Thyroid gland (tissue), 4 donors: Measurements from ENCODE around the gene SDR42E1. TPM values are rescaled to one million over a fixed set of nuclear protein-coding genes. Genes with fewer than 3 reads are reported as not detected.
"Not testable (repeated sequence)": the region's sequence is repeated elsewhere in the genome, so short reads cannot be mapped to it uniquely, and the experiment has no call there.

Experiments
- DNase-seq, 2 donors: peaks; one replicate each; pipeline ENCODE4 v3.0.0-alpha.2; 2019
- H3K27ac ChIP-seq, 3 donors: fragments of 200-600 bp; sonication (generic); 1 replicate in 2 of 3; 2 replicates in 1 of 3; pipeline ENCODE4 v1.5.1; 2016 to 2019; ENCODE audit warnings: mild to moderate bottlenecking in 1 of 3, moderate library complexity in 1 of 3
- H3K27me3 ChIP-seq: fragments of 200-600 bp; sonication (generic); one replicate; pipeline ENCODE4 v1.5.1; 2019
- H3K36me3 ChIP-seq, 2 donors: fragments of 200-600 bp; sonication (generic); one replicate each; pipeline ENCODE4 v1.5.1; 2016 to 2019
- H3K4me1 ChIP-seq, 2 donors: fragments of 200-600 bp; sonication (generic); one replicate each; pipeline ENCODE4 v1.5.1; 2017 to 2019
- H3K4me3 ChIP-seq, 3 donors: fragments of 200-600 bp; sonication (generic); replicated peaks in 1 of 3; 1 replicate in 2 of 3; 2 replicates in 1 of 3; pipeline ENCODE4 v1.5.1; 2016; ENCODE audit warnings: mild to moderate bottlenecking in 1 of 3
- H3K9me3 ChIP-seq: fragments of 200-600 bp; sonication (generic); one replicate; pipeline ENCODE4 v1.5.1; 2017
- POLR2A ChIP-seq, 2 donors: fragments of 450-650 bp; IDR thresholded peaks; one replicate each; pipeline ENCODE4 v1.6.1; 2017; ENCODE audit warnings: antibody characterized with exemption in 2 of 2, mild to moderate bottlenecking in 2 of 2, moderate library complexity in 1 of 2
- WGBS, 2 donors: methylation state at CpG; one replicate each; pipeline ENCODE4 v1.1.5; 2017; 5-methylcytosine and 5-hydroxymethylcytosine counted together
- intact Hi-C: fragments of 100-400 bp; cut with DNase I; formaldehyde crosslinking; loops from one replicate; pipeline ENCODE4 v1.15.1; 2023
- total RNA-seq, 4 donors: library from RNA; depleted of rRNA; stranded (reverse); fragments of >200 nt; gene quantifications; one replicate each; pipeline ENCODE4 v1.2.3, GENCODE V29; 2016
- TF ChIP-seq, protein P1 (sequence below), 6 experiments: fragments of 200-600 bp in 3 of 6; fragments of 450-650 bp in 3 of 6; sonication (generic) in 3 of 6; IDR thresholded peaks; one replicate each; pipeline ENCODE4 v1.5.1; 2016 to 2019; ENCODE audit warnings: antibody characterized with exemption in 6 of 6, mild to moderate bottlenecking in 2 of 6, inconsistent platforms in 1 of 6, moderate library complexity in 1 of 6

Gene SDR42E1
- total RNA-seq, 4 donors from 2014 or later, result 4.3 to 8.8 (median 8.0) TPM

DNA sequence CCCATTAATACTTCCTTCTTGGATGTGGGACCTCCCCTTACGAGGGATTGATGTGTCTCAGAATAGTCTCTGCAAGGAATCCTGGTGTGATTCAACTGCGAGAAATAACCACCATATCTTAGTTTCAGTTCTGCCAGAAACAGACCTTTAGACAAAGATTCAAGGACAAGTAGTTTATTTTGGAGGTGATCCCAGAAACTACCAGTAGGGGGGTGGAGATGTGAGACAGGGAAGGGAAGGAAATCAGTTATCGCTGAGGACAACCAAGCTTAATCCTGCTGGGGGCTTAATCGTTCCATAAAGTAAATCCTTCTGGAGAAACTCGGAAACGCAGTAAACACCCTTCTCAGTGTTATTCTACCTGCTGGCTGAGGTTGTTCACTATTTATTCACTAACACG is 5.0 kb upstream of the SDR42E1 start:
- H3K36me3 ChIP-seq, result no peaks in the 10 kb centered on the region
- 38 to 42% methylated on average over 7 of the region's 7 CpGs for WGBS, 2 donors
- H3K4me3 ChIP-seq, result no peak overlapping the region
- DNase-seq, result no peak
- intact Hi-C loops, result no loop called here
- H3K4me1 ChIP-seq, result no peaks in the 10 kb centered on the region
- no peaks in the 10 kb centered on the region for H3K27me3 ChIP-seq
- H3K27ac ChIP-seq, result no peak overlapping the region
- no peaks in the 10 kb centered on the region for H3K9me3 ChIP-seq
- no peak for TF ChIP-seq POLR2A (IDR thresholded peaks at IDR 0.05)
- TF ChIP-seq, protein P1, sequence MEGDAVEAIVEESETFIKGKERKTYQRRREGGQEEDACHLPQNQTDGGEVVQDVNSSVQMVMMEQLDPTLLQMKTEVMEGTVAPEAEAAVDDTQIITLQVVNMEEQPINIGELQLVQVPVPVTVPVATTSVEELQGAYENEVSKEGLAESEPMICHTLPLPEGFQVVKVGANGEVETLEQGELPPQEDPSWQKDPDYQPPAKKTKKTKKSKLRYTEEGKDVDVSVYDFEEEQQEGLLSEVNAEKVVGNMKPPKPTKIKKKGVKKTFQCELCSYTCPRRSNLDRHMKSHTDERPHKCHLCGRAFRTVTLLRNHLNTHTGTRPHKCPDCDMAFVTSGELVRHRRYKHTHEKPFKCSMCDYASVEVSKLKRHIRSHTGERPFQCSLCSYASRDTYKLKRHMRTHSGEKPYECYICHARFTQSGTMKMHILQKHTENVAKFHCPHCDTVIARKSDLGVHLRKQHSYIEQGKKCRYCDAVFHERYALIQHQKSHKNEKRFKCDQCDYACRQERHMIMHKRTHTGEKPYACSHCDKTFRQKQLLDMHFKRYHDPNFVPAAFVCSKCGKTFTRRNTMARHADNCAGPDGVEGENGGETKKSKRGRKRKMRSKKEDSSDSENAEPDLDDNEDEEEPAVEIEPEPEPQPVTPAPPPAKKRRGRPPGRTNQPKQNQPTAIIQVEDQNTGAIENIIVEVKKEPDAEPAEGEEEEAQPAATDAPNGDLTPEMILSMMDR (IDR thresholded peaks at IDR 0.05), result peak in 2 of 6 experiments; percentile 15 to 31

DNA sequence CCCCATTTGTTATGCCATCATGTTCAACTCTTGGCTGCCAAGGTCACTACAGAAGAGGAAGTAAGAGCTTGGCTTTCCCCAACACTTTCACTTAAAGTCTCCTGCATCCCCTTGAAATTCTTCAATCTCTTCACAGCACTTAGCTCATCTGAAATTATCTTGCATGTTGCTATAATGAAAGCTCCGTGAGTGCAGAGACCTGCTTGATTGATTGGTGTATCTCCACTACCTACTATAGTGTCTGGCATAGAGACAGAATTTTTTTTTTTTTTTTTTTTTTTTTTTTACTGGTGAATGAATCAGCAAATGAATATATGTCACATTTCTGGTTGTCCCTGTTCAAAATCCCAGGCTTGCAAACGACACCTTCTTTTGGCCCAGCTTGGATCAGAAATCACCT is 1.9 kb upstream of the SDR42E1 start:
- WGBS, 2 donors, result 80 to 86% methylated on average over 2 of the region's 2 CpGs
- H3K4me1 ChIP-seq, result peaks cover 0 to 7% of the 10 kb centered on the region in 2 donors
- H3K27ac ChIP-seq, result no peak overlapping the region
- DNase-seq, result no peak
- H3K36me3 ChIP-seq, result no peaks in the 10 kb centered on the region
- no peaks in the 10 kb centered on the region for H3K27me3 ChIP-seq
- intact Hi-C loops, result no loop called here
- H3K4me3 ChIP-seq, result no peak overlapping the region
- no peaks in the 10 kb centered on the region for H3K9me3 ChIP-seq
- TF ChIP-seq, protein P1 (IDR thresholded peaks at IDR 0.05), result no peak
- no peak for TF ChIP-seq POLR2A (IDR thresholded peaks at IDR 0.05)

DNA sequence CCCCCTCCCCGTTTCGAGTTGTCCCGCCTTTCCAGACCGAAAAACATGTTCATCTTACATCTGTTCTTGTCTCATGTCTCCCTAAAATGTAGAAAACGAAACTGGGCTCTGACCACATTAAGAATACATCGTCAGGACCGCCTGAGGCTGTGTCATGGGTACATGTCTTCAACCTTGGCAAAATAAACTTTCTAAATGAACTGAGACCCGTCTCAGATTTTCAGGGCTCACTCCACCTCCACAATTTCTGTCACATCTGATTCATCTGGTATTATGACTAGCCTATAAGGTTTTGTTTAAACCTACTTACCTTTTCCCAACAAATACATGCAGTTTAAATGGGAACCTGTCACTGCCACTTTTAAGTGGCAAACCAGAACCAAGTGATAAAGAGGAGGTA is 621 bp downstream of the SDR42E1 start:
- Histone ChIP-seq H3K27ac (no peak overlapping the region), H3K9me3 (no peaks in the 10 kb centered on the region), H3K4me3 (peak overlapping the region; percentile 31 to 49 (median 45)), H3K4me1 (peaks cover 0 to 7% of the 10 kb centered on the region in 2 donors), H3K27me3 (no peaks in the 10 kb centered on the region), H3K36me3 (no peaks in the 10 kb centered on the region)
- 78 to 81% methylated on average over 8 of the region's 8 CpGs for WGBS, 2 donors
- intact Hi-C loops, result no loop called here
- no peak for TF ChIP-seq POLR2A (IDR thresholded peaks at IDR 0.05)
- TF ChIP-seq, protein P1 (IDR thresholded peaks at IDR 0.05), result no peak
- no peak for DNase-seq

DNA sequence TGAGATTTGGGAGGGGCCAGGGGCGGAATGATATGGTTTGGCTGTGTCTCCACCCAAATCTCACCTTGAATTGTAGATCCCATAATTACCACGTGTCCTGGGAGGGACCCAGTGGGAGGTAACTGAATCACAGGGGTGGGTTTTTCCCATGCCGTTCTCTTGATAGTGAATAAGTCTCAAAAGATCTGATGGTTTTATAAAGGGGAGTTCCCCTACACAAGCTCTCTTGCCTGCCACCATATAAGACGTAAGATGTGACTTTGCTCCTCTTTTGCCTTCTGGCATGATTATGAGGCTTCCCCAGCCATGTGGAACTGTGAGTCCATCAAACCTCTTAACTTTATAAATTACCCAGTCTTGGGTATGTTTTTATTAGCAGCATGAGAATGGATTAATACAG is 1.5 kb downstream of the SDR42E1 start:
- H3K27ac ChIP-seq, intact Hi-C loops, H3K27me3 ChIP-seq, DNase-seq, H3K36me3 ChIP-seq, H3K4me1 ChIP-seq, H3K4me3 ChIP-seq, H3K9me3 ChIP-seq: not testable (repeated sequence)
- 93 to 94% methylated on average over 4 of the region's 4 CpGs for WGBS, 2 donors

DNA sequence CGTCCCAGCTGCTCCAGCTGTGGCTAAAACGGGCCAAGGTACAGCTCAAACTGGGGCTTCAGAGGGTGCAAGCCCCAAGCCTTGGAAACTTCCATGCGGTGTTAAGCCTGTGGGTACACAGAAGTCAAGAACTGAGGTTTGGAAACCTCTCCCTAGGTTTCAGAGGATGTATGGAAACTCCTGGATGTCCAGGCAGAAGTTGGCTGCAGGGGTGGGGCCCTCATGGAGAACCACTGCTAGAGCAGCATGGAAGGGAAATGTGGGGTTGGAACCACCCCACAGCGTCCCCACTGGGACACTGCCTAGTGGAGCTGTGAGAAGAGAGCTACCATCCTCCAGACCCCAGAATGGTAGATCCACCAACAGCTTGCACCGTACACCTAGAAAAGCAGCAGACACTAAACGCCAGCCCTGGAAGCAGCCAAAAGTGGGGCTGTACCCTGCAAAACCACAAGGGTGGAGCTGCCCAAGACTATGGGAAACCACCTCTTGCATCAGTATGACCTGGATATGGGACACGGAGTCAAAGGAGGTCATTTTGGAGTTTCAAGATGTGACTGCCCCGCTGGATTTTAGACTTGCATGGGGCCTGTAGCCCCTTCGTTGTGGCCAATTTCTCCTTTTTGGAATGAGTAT is 2.2 kb downstream of the SDR42E1 start:
- H3K9me3 ChIP-seq, result no peaks in the 10 kb centered on the region
- no peak for DNase-seq
- 91 to 96% methylated on average over 7 to 8 of the region's 9 CpGs for WGBS, 2 donors
- no peaks in the 10 kb centered on the region for H3K36me3 ChIP-seq
- H3K27me3 ChIP-seq, result no peaks in the 10 kb centered on the region
- intact Hi-C loops, result no loop called here
- TF ChIP-seq, protein P1 (IDR thresholded peaks at IDR 0.05), result no peak
- no peak for TF ChIP-seq POLR2A (IDR thresholded peaks at IDR 0.05)
- H3K4me1 ChIP-seq, result peaks cover 0 to 7% of the 10 kb centered on the region in 2 donors
- no peak overlapping the region for H3K27ac ChIP-seq
- H3K4me3 ChIP-seq, result no peak overlapping the region
